Measurements from ENCODE around the gene CADM1. TPM values are rescaled to one million over a fixed set of nuclear protein-coding genes. Genes with fewer than 3 reads are reported as not detected.

CADM1 gene
- total and polyA plus RNA-seq, 2 experiments from 2014 or later = 16.5 to 18.0 TPM

DNA sequence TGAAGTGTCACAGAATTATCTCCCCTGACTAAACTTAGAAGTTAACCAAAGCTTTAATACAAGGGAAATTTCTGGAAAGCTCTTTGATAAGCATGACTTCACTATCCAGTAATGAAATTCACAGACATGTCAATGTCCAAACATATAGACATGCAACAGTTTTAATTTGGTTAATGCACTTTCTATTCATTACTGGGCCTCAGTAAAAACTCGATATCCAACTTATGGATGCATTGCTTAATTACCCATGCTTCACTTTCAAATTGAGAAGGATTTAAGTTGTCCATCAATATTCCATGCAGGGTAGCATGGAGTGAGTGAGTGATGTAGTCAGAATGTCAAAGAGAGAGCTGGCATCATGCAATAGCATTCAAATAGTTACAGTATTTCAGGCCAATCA lies 197.5 kb downstream of the CADM1 start:
- Mint-ChIP-seq H3K9me3 (no peaks in the 10 kb centered on the region), H3K36me3 (ENCODE audit: low read depth) (no peaks in the 10 kb centered on the region), H3K27ac (no peak overlapping the region), H3K4me3 (no peak overlapping the region), H3K27me3 (ENCODE audit: insufficient read depth, low read depth, poor library complexity) (no peaks in the 10 kb centered on the region), H3K4me1 (no peaks in the 10 kb centered on the region)
- Histone ChIP-seq H3K4me2 (no peak overlapping the region), H3K4me3 (no peak overlapping the region), H3K36me3 (ENCODE audit: insufficient read depth) (no peaks in the 10 kb centered on the region), H3K27ac (ENCODE audit: low read depth) (no peak overlapping the region), H3K9me2 (ENCODE audit: insufficient read depth) (no peaks in the 10 kb centered on the region), H3K79me2 (replicated peaks; ENCODE audit: insufficient read depth) (no peaks in the 10 kb centered on the region), H3K27me3 (ENCODE audit: insufficient read depth) (no peaks in the 10 kb centered on the region), H3K4me1 (ENCODE audit: insufficient read depth) (no peaks in the 10 kb centered on the region), H3F3A (replicated peaks; ENCODE audit: low read depth) (no peaks in the 10 kb centered on the region), H2AFZ (no peak overlapping the region), H4K20me1 (replicated peaks; ENCODE audit: insufficient read depth) (no peaks in the 10 kb centered on the region)
- no peak for TF ChIP-seq ZNF114 (CRISPR knock-in tag; IDR thresholded peaks at IDR 0.05)
- TF ChIP-seq, protein P1, sequence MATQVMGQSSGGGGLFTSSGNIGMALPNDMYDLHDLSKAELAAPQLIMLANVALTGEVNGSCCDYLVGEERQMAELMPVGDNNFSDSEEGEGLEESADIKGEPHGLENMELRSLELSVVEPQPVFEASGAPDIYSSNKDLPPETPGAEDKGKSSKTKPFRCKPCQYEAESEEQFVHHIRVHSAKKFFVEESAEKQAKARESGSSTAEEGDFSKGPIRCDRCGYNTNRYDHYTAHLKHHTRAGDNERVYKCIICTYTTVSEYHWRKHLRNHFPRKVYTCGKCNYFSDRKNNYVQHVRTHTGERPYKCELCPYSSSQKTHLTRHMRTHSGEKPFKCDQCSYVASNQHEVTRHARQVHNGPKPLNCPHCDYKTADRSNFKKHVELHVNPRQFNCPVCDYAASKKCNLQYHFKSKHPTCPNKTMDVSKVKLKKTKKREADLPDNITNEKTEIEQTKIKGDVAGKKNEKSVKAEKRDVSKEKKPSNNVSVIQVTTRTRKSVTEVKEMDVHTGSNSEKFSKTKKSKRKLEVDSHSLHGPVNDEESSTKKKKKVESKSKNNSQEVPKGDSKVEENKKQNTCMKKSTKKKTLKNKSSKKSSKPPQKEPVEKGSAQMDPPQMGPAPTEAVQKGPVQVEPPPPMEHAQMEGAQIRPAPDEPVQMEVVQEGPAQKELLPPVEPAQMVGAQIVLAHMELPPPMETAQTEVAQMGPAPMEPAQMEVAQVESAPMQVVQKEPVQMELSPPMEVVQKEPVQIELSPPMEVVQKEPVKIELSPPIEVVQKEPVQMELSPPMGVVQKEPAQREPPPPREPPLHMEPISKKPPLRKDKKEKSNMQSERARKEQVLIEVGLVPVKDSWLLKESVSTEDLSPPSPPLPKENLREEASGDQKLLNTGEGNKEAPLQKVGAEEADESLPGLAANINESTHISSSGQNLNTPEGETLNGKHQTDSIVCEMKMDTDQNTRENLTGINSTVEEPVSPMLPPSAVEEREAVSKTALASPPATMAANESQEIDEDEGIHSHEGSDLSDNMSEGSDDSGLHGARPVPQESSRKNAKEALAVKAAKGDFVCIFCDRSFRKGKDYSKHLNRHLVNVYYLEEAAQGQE (IDR thresholded peaks at IDR 0.05; ENCODE audit: unreplicated experiment) = no peak
- no peak for TF ChIP-seq NANOG (IDR thresholded peaks at IDR 0.05; ENCODE audit: borderline replicate concordance)
- TF ChIP-seq JUNB (IDR thresholded peaks at IDR 0.05; ENCODE audit: unreplicated experiment) = no peak
- TF ChIP-seq ZNF331 (CRISPR knock-in tag; IDR thresholded peaks at IDR 0.05; ENCODE audit: low read depth) = no peak
- TF ChIP-seq EZH2 (IDR thresholded peaks at IDR 0.05; ENCODE audit: low read depth, unreplicated experiment) = no peak
- no peak for TF ChIP-seq STAT1 (IDR thresholded peaks at IDR 0.05; ENCODE audit: unreplicated experiment)
- DNase-seq (ENCODE audit: low spot score) = no peak
- no peak for ATAC-seq

DNA sequence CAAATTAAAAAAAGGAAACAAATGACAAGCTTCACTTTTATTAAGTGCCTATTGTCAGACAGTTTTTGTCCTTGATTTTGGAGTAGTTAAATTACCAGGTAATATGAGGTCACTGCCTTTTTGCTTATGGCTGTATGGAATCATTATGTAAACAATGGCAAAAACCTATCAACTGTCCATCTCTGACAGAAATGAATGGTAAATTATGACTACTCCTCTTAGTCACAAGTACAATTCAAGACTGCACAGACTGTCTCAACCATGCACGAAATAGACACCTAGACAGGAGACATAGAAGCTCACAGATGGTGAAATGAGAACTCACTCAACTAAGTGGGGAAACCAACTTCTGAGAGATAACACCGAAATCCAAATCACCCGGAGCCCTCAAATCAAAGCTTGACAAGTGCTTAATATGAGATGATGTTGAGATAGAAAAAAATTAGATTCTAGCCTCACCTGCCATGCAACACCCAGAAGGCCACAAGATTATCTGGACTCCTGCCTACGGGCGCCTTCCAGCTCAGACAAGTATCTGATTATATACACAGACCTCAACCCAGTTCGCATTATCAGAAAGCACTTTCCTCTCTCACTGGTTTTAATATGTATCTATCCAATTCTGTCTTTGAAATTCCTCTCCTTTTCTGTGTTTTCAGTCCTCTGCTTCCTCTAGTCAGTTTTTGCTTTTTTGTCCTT lies 199.3 kb downstream of the CADM1 start:
- no peak overlapping the region for H3K4me3 Mint-ChIP-seq
- no peaks in the 10 kb centered on the region for H3K36me3 Mint-ChIP-seq (ENCODE audit: low read depth)
- Histone ChIP-seq H3K4me3 (no peak overlapping the region), H3K79me2 (replicated peaks; ENCODE audit: insufficient read depth) (no peaks in the 10 kb centered on the region), H2AFZ (no peak overlapping the region), H3K27me3 (ENCODE audit: insufficient read depth) (no peaks in the 10 kb centered on the region), H3K4me1 (ENCODE audit: insufficient read depth) (no peaks in the 10 kb centered on the region), H3K9me2 (ENCODE audit: insufficient read depth) (no peaks in the 10 kb centered on the region; the same call in 1 of the 2 replicates), H3K27ac (ENCODE audit: low read depth) (no peak overlapping the region), H3K36me3 (ENCODE audit: insufficient read depth) (no peaks in the 10 kb centered on the region), H3F3A (replicated peaks; ENCODE audit: low read depth) (no peaks in the 10 kb centered on the region), H4K20me1 (replicated peaks; ENCODE audit: insufficient read depth) (no peaks in the 10 kb centered on the region), H3K4me2 (no peak overlapping the region)
- H3K4me1 Mint-ChIP-seq = no peaks in the 10 kb centered on the region
- H3K27ac Mint-ChIP-seq = no peak overlapping the region
- no peaks in the 10 kb centered on the region for H3K9me3 Mint-ChIP-seq
- DNase-seq (ENCODE audit: low spot score) (no peak), ATAC-seq (no peak)
- no peaks in the 10 kb centered on the region for H3K27me3 Mint-ChIP-seq (ENCODE audit: insufficient read depth, low read depth, poor library complexity)
- TF ChIP-seq EZH2phosphoT487 (IDR thresholded peaks at IDR 0.05; ENCODE audit: unreplicated experiment) (no peak), ZNF114 (CRISPR knock-in tag; IDR thresholded peaks at IDR 0.05) (no peak), CREB1 (CRISPR knock-in tag; IDR thresholded peaks at IDR 0.05; ENCODE audit: low read depth) (no peak), ZNF331 (CRISPR knock-in tag; IDR thresholded peaks at IDR 0.05; ENCODE audit: low read depth) (no peak), NANOG (IDR thresholded peaks at IDR 0.05; ENCODE audit: borderline replicate concordance) (no peak), JUNB (IDR thresholded peaks at IDR 0.05; ENCODE audit: unreplicated experiment) (no peak), POLR2AphosphoS5 (IDR thresholded peaks at IDR 0.05; ENCODE audit: low read depth) (no peak)
- TF ChIP-seq, protein P2, sequence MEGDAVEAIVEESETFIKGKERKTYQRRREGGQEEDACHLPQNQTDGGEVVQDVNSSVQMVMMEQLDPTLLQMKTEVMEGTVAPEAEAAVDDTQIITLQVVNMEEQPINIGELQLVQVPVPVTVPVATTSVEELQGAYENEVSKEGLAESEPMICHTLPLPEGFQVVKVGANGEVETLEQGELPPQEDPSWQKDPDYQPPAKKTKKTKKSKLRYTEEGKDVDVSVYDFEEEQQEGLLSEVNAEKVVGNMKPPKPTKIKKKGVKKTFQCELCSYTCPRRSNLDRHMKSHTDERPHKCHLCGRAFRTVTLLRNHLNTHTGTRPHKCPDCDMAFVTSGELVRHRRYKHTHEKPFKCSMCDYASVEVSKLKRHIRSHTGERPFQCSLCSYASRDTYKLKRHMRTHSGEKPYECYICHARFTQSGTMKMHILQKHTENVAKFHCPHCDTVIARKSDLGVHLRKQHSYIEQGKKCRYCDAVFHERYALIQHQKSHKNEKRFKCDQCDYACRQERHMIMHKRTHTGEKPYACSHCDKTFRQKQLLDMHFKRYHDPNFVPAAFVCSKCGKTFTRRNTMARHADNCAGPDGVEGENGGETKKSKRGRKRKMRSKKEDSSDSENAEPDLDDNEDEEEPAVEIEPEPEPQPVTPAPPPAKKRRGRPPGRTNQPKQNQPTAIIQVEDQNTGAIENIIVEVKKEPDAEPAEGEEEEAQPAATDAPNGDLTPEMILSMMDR (conservative IDR thresholded peaks at IDR 0.05; ENCODE audit: low read depth in 2 of 2) = no peak
- TF ChIP-seq, protein P3, sequence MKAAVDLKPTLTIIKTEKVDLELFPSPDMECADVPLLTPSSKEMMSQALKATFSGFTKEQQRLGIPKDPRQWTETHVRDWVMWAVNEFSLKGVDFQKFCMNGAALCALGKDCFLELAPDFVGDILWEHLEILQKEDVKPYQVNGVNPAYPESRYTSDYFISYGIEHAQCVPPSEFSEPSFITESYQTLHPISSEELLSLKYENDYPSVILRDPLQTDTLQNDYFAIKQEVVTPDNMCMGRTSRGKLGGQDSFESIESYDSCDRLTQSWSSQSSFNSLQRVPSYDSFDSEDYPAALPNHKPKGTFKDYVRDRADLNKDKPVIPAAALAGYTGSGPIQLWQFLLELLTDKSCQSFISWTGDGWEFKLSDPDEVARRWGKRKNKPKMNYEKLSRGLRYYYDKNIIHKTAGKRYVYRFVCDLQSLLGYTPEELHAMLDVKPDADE (IDR thresholded peaks at IDR 0.05) = no peak
- TF ChIP-seq, protein P1 (IDR thresholded peaks at IDR 0.05; ENCODE audit: unreplicated experiment) = no peak
